Measurements from ENCODE around the gene SLC22A1. TPM values are rescaled to one million over a fixed set of nuclear protein-coding genes. Genes with fewer than 3 reads are reported as not detected.

Gene SLC22A1
- polyA plus RNA-seq, 1 of the 3 experiments (the other 2 are of a cell fraction) = 0.20 TPM

- WGBS (ENCODE audit: low lambda C conversion rate) = 91% methylated on average over 5 of the region's 5 CpGs
- no peak for TF ChIP-seq JUND (IDR thresholded peaks at IDR 0.05)
- no peak for TF ChIP-seq RAD21 (IDR thresholded peaks at IDR 0.05; ENCODE audit: low read length)
- TF ChIP-seq RFX5 (IDR thresholded peaks at IDR 0.05; ENCODE audit: low read length) = no peak
- TF ChIP-seq FOXM1 (IDR thresholded peaks at IDR 0.05; ENCODE audit: low read depth) = no peak
- no peak for TF ChIP-seq GATA2 (CRISPR knock-in tag; IDR thresholded peaks at IDR 0.05)
- no peak for TF ChIP-seq RXRA (IDR thresholded peaks at IDR 0.05; ENCODE audit: borderline replicate concordance, low read depth)
- TF ChIP-seq CTCF (IDR thresholded peaks at IDR 0.05) = no peak
- no peak for TF ChIP-seq POLR2AphosphoS5 (IDR thresholded peaks at IDR 0.05; ENCODE audit: low read depth, low read length)
- no peak for TF ChIP-seq MEF2A (IDR thresholded peaks at IDR 0.05; ENCODE audit: borderline replicate concordance, low read depth)
- TF ChIP-seq PBX3 (IDR thresholded peaks at IDR 0.05) = no peak
- no peak for TF ChIP-seq FOSL2 (IDR thresholded peaks at IDR 0.05; ENCODE audit: borderline replicate concordance, low read depth)
- no peak for TF ChIP-seq YY1 (IDR thresholded peaks at IDR 0.05; ENCODE audit: low read depth)
- no peak for TF ChIP-seq TCF12 (IDR thresholded peaks at IDR 0.05)
- TF ChIP-seq USF1 (IDR thresholded peaks at IDR 0.05; ENCODE audit: borderline replicate concordance, low read depth) = no peak
- TF ChIP-seq NFIC (IDR thresholded peaks at IDR 0.05; ENCODE audit: borderline replicate concordance) = no peak
- no peak for TF ChIP-seq TAF1 (IDR thresholded peaks at IDR 0.05; ENCODE audit: borderline replicate concordance, low read depth, low read length)
- no peak for DNase-seq
- H3K4me2 ChIP-seq = no peak overlapping the region
- CTCF ChIA-PET = interaction anchor here (1.1 to 1.7 kb wide), 2 partner anchors 13 to 166 kb away, joined by 3 to 4 read pairs; partner anchors contain the start of gene SLC22A1
- H3K4me3 ChIP-seq (ENCODE audit: low read depth in 2 of 2, low read length in 1 of 2) = no peak overlapping the region
- POLR2A ChIA-PET = no interaction called here
- H3K4me1 ChIP-seq (ENCODE audit: control insufficient read depth in 1 of 2, insufficient read depth in 2 of 2, low read depth in 1 of 2, low read length in 1 of 2) = peaks cover 0 to 4% of the 10 kb centered on the region in 2 experiments; a peak in 1 of 4 replicates
- no peaks in the 10 kb centered on the region for H3F3A ChIP-seq (replicated peaks; ENCODE audit: insufficient read depth)
- H3K9ac ChIP-seq = no peak overlapping the region
- H2AFZ ChIP-seq (ENCODE audit: low read depth) = no peak overlapping the region
- no peak overlapping the region for H3K27ac ChIP-seq (ENCODE audit: low read depth in 2 of 2, low read length in 1 of 2)
- H4K20me1 ChIP-seq (ENCODE audit: insufficient read depth) = no peaks in the 10 kb centered on the region
- peaks cover 26 to 40% of the 10 kb centered on the region in 2 experiments for H3K36me3 ChIP-seq (replicated peaks in 1 of 2; ENCODE audit: control insufficient read depth in 1 of 2, insufficient read depth in 2 of 2, low read length in 1 of 2)
- no peaks in the 10 kb centered on the region for H3K79me2 ChIP-seq (ENCODE audit: insufficient read depth)
- no peaks in the 10 kb centered on the region for H3K9me2 ChIP-seq
- H3K9me3 ChIP-seq = no peaks in the 10 kb centered on the region
- no peaks in the 10 kb centered on the region for H3K27me3 ChIP-seq (ENCODE audit: insufficient read depth)
Measured at GRCh38 chr6:160108077-160108476, 13.5 kb upstream of the SLC22A1 start.

GRCh38 chr6:160110586-160111123, 11.0 kb upstream of the SLC22A1 start:
- Histone ChIP-seq H3K9me2 (no peaks in the 10 kb centered on the region), H4K20me1 (ENCODE audit: insufficient read depth) (no peaks in the 10 kb centered on the region), H3K4me1 (ENCODE audit: control insufficient read depth in 1 of 2, insufficient read depth in 2 of 2, low read depth in 1 of 2, low read length in 1 of 2) (peaks cover 0 to 4% of the 10 kb centered on the region in 2 experiments; a peak in 1 of 4 replicates), H3K9me3 (no peaks in the 10 kb centered on the region), H3K27ac (ENCODE audit: low read depth in 2 of 2, low read length in 1 of 2) (no peak overlapping the region), H3K36me3 (replicated peaks in 1 of 2; ENCODE audit: control insufficient read depth in 1 of 2, insufficient read depth in 2 of 2, low read length in 1 of 2) (peaks cover 15 to 20% of the 10 kb centered on the region in 2 experiments), H2AFZ (ENCODE audit: low read depth) (no peak overlapping the region), H3K4me3 (ENCODE audit: low read depth in 2 of 2, low read length in 1 of 2) (no peak overlapping the region), H3F3A (replicated peaks; ENCODE audit: insufficient read depth) (no peaks in the 10 kb centered on the region), H3K27me3 (ENCODE audit: insufficient read depth) (no peaks in the 10 kb centered on the region), H3K9ac (no peak overlapping the region), H3K79me2 (ENCODE audit: insufficient read depth) (no peaks in the 10 kb centered on the region), H3K4me2 (no peak overlapping the region)
- POLR2A ChIA-PET = no interaction called here
- no peak for TF ChIP-seq NFIC (IDR thresholded peaks at IDR 0.05; ENCODE audit: borderline replicate concordance)
- TF ChIP-seq SIN3A (IDR thresholded peaks at IDR 0.05; ENCODE audit: borderline replicate concordance, low read depth, low read length) = no peak
- TF ChIP-seq CTCF (IDR thresholded peaks at IDR 0.05) = no peak
- no peak for TF ChIP-seq RAD21 (IDR thresholded peaks at IDR 0.05; ENCODE audit: low read length)
- no peak for TF ChIP-seq USF1 (IDR thresholded peaks at IDR 0.05; ENCODE audit: borderline replicate concordance, low read depth)
- TF ChIP-seq USF2 (IDR thresholded peaks at IDR 0.05; ENCODE audit: borderline replicate concordance, low read depth, low read length) = no peak
- DNase-seq = no peak
- CTCF ChIA-PET = interaction anchor here (2.0 kb wide), 1 partner anchor 22 kb away, joined by 8 read pairs; no protein-coding TSS in a partner anchor
